ENCODE data around the gene PRKCH.
"Not testable (repeated sequence)": the region's sequence is repeated elsewhere in the genome, so short reads cannot be mapped to it uniquely, and the experiment has no call there.

The PRKCH gene

DNA sequence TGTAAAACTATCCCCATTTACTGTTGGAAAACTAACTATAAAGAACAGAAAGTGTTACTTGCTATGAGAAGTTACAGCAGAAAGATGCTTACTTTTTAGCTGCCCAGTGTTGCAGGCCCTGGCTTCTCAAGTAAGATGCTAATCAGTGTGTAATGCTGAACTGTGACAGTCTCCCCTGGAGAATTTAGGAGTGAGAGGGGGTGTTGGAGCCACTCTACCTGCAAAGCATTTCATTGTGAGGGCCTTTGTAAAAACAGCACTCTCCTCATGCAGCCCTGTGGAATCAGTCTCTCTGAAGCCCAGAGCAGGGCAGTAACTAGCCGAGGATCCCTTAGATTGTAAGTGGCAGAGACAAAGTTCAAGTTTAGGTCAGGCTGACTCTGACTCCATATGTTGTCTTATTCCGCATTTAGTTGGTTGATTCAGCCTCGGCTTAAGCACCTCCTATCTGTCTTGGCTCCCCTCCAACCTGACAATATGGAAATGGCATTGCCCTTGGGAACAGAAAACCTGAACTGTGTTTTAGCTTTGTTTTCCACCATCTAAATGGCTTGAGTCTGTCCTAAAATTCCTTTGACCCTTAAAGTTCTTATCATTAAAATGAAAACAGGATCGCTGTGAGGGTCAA is 141.3 kb downstream of the PRKCH start:
- DNase-seq, result no peak

- no peak for DNase-seq
Measured at GRCh38 chr14:61463664-61464285, 142.4 kb downstream of the PRKCH start.

- not testable (repeated sequence) for DNase-seq
Measured at GRCh38 chr14:61464539-61465320, 143.4 kb downstream of the PRKCH start.

GRCh38 chr14:61466249-61466904 is 145.0 kb downstream of the PRKCH start:
- DNase-seq, result no peak

DNA sequence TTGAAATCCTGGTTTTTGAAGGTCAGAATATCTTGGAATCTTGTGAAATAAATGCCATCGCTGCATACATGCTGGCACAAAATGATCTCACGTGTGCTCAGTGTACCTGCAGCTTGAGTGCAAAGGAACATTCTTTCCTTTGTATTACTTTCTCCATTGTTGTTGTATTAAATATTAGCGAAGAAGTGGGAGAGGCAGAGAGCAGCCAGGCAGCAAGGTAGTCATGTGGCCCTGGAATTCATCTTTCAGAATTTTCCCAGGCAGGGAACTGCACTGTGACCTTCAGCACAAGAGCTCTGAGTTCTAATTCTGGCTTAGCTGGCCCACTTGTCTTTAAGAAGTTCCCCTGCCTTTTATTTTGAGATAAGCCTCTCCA is 145.5 kb downstream of the PRKCH start:
- DNase-seq, result no peak

GRCh38 chr14:61467296-61467695 is 145.9 kb downstream of the PRKCH start:
- no peak for DNase-seq

GRCh38 chr14:61468063-61468825 is 146.9 kb downstream of the PRKCH start:
- no peak for DNase-seq

GRCh38 chr14:61469781-61470180 is 148.4 kb downstream of the PRKCH start:
- no peak for DNase-seq

- no peak for DNase-seq
Measured at GRCh38 chr14:61470261-61470960, 149.0 kb downstream of the PRKCH start.

GRCh38 chr14:61470961-61471293 is 149.5 kb downstream of the PRKCH start:
- no peak for DNase-seq

GRCh38 chr14:61471297-61472005 is 150.1 kb downstream of the PRKCH start:
- DNase-seq, result no peak

DNA sequence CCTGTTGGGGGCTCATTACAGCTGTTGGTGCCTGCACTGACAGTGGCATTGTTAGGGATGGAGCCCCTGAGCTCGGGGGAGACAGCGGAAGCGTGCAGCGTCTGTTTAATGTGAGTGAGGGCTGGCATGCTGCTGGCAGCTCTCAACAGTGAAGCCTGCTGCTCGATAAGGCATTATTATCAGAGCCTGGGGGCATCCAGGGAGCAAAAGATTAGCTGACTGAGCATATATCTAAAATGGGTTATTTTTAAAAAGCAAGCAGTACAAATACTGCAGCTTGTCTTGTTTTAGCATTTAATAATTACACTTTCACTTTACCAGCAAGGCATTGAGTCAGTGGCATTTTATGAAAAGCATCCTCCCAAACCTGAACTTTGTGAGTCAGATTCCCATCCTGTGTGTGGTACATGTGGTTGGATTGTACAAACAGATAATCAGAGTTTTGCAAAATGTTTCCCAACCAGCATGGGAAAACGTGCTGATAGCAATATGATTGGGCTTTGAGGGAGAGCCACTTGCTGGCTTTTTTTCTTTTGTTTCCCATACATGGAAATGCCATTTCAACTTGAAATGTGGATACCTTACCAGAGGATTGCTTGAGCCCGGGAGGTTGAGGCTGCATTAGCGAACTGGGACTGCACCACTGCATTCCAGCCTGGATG is 150.8 kb downstream of the PRKCH start:
- no peak for DNase-seq

DNA sequence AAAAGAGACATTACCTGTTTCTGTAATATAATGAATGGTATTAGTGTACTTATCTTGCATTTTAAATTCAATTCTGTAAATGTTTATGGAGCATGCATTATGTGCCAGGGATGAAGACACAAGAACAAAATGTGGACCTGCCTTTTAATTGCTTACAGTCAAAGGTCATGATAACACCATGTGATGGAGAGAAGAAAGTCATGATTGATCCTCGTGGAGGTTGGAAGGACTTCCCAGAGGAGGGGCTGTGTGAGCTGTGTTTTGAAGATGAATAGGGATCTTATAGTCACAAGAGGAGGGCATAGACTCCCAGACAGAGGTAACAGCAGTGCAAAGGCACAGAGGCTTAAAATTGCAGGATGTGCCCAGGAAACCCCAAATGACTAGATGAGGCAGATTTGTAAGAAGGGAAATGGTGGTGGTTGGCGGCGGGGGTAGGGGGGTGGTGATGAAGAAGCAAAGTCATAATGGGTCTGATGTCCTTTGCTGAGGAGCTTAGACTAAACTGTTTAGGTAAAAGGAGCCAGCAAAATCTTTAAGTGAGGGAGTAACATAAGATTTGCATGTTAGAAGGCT is 151.5 kb downstream of the PRKCH start:
- DNase-seq, result no peak

DNA sequence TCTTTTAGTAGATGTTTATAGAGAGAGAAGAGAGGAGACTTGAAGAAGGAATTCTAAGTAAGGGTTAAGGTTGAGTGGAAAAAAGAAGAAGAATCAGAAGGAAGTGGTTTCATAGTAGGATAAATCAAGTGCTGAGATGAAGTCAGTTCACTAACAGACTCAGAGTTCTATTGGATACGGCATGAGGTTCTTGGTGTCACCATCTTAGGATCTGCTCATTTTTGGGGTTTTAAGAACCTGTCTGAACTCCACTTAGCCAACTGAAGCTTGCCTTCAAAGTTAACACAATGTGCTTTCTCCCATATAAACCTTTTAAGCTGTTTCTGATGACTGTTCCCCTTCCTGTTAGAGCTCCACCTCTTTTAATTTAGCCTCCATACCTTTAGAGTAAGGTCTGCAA is 152.6 kb downstream of the PRKCH start:
- DNase-seq, result no peak

GRCh38 chr14:61474701-61475100 is 153.3 kb downstream of the PRKCH start:
- DNase-seq, result no peak

DNA sequence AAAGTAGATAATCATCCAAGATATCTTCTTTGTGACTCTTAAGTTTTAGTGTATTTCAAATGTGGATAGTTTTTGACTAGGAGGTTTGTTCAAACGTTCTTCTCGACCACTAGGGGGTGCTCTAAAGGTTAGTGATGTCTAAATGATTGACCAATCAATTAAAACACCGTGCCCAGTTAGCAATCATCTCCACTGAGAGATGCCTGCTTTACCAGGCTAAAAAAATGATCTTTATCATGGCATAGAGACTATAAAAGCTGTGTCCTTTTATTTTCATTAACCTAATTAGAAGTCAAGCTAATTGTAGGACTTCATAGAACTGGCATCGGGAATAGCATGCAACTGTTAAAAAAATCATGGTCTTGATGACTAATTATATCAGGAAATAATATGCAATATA is 153.9 kb downstream of the PRKCH start:
- no peak for DNase-seq

- DNase-seq, result no peak
Measured at GRCh38 chr14:61476105-61476753, 154.8 kb downstream of the PRKCH start.

DNA sequence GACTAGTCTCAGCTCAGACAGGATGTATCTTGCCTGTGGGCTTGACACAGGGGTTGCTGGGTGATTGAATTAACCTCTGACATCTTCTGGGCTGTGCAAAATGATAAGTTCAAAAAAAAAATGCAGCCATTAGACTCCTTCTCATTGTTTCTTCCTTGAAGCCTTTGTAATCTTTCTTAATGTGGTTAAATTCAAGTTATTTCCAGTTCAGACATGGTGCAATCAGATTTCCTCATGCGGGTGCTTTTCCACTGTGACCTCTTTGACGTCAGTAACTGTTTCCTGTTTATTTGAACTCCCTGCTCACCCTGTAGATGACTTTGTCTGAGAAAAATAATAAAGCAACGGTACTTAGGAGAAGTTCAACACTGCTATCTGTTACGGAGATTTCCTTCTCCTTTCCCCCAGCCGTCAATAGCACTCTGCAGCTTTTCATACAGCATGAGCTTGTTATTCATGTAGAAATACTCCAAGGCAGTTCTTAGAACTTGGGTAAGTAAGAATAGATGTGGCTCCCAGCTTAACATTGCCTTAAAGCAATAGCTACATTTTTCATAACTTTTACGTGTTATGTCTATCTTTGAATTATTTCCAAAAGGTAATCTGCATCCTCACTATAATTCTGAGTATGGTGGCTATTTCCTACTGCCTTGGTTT is 155.5 kb downstream of the PRKCH start:
- DNase-seq, result peak; percentile 83

DNA sequence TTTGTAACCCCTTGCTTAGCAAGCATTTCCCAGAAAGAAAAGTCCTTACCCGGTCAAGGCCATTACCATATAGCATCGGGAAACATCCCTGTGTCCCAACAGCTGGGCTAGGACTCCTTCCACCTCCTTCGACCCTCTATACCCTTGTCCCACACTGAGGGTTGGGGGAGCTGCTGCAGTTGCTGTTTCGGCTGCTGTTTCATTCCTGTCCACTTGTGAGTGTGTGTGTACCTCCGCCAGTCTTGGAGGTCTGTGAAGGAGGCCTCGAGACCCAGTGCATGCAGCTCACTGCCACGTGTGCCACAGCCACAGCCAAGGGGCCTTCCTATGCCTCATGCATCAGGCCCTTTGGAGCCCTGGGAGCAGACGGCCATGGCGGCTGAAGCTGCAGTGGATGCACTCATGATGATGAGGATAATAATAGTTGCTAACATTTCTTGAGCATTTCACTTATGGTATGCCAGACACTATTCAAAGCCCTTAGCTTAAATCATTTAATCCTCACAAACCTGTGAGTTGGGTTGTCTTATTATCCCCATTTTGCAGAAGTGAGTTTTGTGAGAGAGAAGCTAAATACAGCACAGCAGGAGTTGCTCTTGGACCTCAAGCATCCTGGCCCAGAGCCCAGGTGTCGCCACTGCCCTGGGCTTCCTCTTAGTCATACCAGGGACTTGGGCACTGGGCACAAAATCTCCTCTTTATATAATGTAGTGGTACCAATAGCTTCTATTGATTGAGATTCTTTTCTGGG is 156.5 kb downstream of the PRKCH start:
- DNase-seq, result no peak
